AG04450 (cell line): Measurements from ENCODE around the gene ALPI. TPM values are rescaled to one million over a fixed set of nuclear protein-coding genes. Genes with fewer than 3 reads are reported as not detected.

Source experiments
- CTCF ChIA-PET: fragments of 300-600, 350-600 bp; formaldehyde crosslinking; extraction: SDS; loops from one replicate; lab custom pipeline; 2022; ENCODE audit warnings: antibody characterized with exemption, inconsistent platforms; lab: Charles Lee
- POLR2A ChIA-PET: fragments of 350-600 bp; formaldehyde crosslinking; extraction: SDS; loops from one replicate; lab custom pipeline; 2021; ENCODE audit warnings: antibody characterized with exemption, inconsistent platforms; lab: Yijun Ruan, JAX
- DNase-seq: peaks from one replicate; pipeline ENCODE4 v3.0.0-alpha.2; 2011; ENCODE audit warnings: low read depth, low spot score
- H3K27ac ChIP-seq: one replicate; pipeline ENCODE4 v1.5.1; 2012; ENCODE audit warnings: low read depth, low read length, control low read depth
- H3K27me3 ChIP-seq: one replicate; pipeline ENCODE4 v1.6.0; 2012; ENCODE audit warnings: low read length; ENCODE audit not compliant: control insufficient read depth, insufficient read depth
- H3K4me3 ChIP-seq: 2 replicates; pipeline ENCODE4 v1.5.1; 2011; ENCODE audit warnings: mild to moderate bottlenecking, low read depth, low read length, control low read depth
- H3K9me3 ChIP-seq: 2 replicates; pipeline ENCODE4 v1.5.1; 2012; ENCODE audit warnings: low read length; ENCODE audit not compliant: control insufficient read depth, insufficient read depth
- polyA plus RNA-seq: library from polyadenylated mRNA; depleted of rRNA; stranded (reverse); fragments of >200 nt; gene quantifications from 2 replicates; pipeline ENCODE4 v1.2.3, GENCODE V29; 2011
- TF ChIP-seq, protein P1 (sequence below): IDR thresholded peaks from 2 replicates; pipeline ENCODE4 v1.5.1; 2011; ENCODE audit warnings: low read depth, low read length, control low read depth, inconsistent platforms

Gene ALPI
- polyA plus RNA-seq, 1 experiment: not detected

DNA sequence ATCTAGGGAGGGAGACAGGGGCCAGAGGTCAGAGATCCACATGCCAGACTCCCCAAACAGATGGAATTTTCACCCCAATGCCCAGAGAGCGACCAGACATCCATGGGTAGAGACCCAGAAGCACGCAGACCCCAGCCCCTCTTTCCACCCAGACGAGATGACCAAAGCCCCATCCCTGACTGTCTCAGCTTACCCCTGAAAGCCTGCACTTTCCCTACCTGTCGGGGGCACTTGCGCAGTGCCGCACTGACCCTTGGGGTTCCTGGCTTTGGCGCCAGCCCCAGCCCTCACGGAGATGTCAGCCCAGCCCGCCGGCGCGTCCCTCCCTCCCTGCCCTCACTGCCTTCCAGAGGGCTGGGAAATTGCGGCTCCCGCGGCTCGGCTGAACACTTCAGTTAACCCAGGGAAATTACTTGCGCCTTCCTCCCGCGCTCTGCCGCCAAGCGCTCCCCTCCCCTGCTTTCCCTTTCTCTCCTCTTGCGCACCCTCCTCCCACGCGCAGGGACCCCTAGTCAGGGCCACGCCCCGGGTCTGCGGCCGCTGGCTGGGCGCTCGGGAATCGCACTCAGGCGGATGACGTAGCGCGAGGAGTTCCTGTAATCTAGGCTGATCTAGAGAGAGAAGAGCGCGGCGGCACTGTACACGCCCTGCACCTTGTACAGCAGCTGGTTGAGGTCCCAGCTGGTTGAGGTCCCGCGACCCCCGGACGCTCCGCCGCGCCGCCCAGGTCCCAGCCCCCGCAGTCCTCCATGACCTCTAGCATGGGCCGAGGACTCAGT is 37.3 kb upstream of the ALPI start:
- Histone ChIP-seq H3K27me3 (peaks cover 57% of the 10 kb centered on the region), H3K4me3 (peak overlapping the region; percentile 17; the same call in 1 of the 2 replicates), H3K27ac (no peak overlapping the region), H3K9me3 (peaks cover 14% of the 10 kb centered on the region)
- TF ChIP-seq, protein P1, sequence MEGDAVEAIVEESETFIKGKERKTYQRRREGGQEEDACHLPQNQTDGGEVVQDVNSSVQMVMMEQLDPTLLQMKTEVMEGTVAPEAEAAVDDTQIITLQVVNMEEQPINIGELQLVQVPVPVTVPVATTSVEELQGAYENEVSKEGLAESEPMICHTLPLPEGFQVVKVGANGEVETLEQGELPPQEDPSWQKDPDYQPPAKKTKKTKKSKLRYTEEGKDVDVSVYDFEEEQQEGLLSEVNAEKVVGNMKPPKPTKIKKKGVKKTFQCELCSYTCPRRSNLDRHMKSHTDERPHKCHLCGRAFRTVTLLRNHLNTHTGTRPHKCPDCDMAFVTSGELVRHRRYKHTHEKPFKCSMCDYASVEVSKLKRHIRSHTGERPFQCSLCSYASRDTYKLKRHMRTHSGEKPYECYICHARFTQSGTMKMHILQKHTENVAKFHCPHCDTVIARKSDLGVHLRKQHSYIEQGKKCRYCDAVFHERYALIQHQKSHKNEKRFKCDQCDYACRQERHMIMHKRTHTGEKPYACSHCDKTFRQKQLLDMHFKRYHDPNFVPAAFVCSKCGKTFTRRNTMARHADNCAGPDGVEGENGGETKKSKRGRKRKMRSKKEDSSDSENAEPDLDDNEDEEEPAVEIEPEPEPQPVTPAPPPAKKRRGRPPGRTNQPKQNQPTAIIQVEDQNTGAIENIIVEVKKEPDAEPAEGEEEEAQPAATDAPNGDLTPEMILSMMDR: no peak
- no peak for DNase-seq
- CTCF ChIA-PET: no interaction called here
- POLR2A ChIA-PET: interaction anchor here (0.6 kb wide), 1 partner anchor 12 kb away, joined by 5 read pairs; no protein-coding TSS in a partner anchor

DNA sequence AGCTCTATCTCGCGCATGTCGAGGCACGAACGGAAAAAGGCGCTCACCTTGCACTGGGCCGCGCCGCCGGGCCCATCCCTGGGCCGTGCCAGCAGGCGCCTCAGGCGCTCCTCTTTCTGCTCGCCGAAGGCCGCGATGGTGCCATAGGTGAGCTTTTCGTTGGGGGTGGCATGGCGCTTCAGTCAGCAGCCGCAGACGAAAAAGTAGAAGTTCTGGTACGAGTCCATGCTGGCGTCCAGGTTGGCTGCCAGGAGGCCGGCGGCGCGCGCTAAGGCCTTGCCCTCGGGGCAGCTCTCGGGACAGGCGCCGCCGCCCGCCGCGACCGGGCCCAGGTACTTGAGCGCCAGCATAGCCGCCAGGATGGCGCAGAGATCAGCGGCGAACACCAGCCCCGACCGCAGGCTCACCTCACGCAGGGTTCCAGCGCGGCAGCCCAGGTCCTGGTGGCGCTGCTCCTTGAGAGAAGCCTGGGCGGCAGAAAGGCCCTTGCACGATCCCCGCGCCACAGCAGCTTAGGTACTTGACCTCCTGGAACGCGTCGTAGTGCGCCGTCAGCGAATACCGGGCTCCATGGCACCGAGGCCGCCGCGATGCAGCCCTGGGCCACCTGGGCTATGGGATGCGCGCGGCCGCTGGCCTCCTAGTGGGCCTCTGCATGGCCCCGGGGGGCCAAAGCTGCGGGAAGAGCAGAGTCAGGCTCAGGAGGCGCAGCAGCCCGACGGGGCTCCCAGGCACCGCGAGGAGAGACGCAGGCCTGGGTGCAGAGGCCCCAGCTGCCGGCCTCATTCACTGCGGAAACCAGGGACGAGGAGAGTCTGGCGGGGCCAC is 36.5 kb upstream of the ALPI start:
- Histone ChIP-seq H3K9me3 (peaks cover 14% of the 10 kb centered on the region), H3K4me3 (no peak overlapping the region), H3K27me3 (peaks cover 62% of the 10 kb centered on the region), H3K27ac (no peak overlapping the region)
- DNase-seq: no peak
- TF ChIP-seq, protein P1: no peak
- CTCF ChIA-PET: no interaction called here
- POLR2A ChIA-PET: interaction anchor here (0.6 kb wide), 1 partner anchor 11 kb away, joined by 5 read pairs; no protein-coding TSS in a partner anchor

DNA sequence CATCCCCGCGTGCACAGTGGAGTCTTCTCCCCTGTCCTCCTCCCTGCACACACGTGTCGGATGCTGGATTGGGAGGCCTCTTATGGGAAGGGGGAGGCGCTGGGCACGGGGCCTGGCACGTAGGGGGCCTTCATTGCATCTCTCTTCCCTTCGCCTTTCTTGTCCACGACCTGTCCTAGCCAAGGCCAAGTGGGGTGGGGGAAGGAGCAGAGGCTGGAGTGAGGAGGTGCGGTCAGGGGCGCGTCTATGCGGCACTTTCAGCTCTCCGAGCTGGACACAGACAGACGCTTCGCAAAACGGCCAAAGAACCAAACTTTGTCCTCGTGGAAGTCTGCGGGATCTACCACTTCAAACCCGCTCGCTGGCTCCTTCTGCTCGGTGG is 35.9 kb upstream of the ALPI start:
- TF ChIP-seq, protein P1: no peak
- H3K9me3 ChIP-seq: peaks cover 14% of the 10 kb centered on the region
- ChIA-PET POLR2A (no interaction called here), CTCF (no interaction called here)
- H3K27me3 ChIP-seq: peaks cover 62% of the 10 kb centered on the region
- no peak overlapping the region for H3K27ac ChIP-seq
- H3K4me3 ChIP-seq: no peak overlapping the region
- no peak for DNase-seq

DNA sequence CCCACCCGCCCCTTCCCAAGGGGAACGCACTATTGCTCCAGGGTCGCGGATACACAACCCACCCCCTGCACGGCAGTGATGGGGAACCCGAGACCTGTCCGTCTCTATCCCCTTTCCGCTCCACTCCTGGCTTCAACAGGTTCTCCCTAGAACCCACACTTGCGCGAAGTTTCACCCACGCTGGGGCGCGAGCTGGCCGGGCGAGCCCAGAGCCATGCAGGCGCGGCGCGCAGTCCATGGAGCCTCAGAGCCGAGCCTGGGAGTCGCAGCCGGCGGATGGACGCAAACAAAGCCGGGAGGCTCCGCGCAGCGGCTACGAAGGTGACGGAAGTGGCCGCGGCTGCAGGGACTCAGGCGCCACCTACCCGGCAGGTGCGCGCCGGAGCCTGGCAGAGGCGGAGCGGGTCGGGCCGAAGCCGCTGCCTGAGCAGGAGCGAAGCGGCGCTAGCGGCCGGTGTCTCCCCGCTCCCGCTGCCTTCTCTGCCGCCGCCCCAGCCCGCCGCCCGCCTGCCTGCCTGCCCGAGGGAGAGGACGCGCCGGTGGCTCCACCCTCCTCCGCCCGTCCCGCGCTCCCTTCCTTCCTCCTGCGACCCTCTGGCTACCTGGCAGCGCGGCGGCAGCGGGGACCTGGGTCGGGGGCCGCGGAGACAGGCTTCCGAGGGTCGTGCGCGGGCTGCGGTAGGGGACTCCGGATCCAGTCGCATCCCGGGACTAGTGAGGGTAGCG is 35.3 kb upstream of the ALPI start:
- ChIA-PET POLR2A (no interaction called here), CTCF (no interaction called here)
- peaks cover 66% of the 10 kb centered on the region for H3K27me3 ChIP-seq
- H3K9me3 ChIP-seq: peaks cover 14% of the 10 kb centered on the region
- H3K4me3 ChIP-seq: no peak overlapping the region
- H3K27ac ChIP-seq: no peak overlapping the region
- no peak for DNase-seq
- TF ChIP-seq, protein P1: no peak
